NCI-H2107 treated with DMSO at 0.1 percent for 48 hours (cell line): ENCODE results near the gene NLGN1.

Experiments
- DNase-seq: peaks from one replicate; lab custom pipeline; 2025; ENCODE audit not compliant: unreplicated experiment; lab: John Stamatoyannopoulos, UW

The NLGN1 gene

GRCh38 chr3:173945806-173946205 lies 548.3 kb downstream of the NLGN1 start:
- no peak for DNase-seq

- no peak for DNase-seq
Measured at GRCh38 chr3:173954647-173955046, 557.1 kb downstream of the NLGN1 start.

- no peak for DNase-seq
Measured at GRCh38 chr3:173957646-173958045, 560.1 kb downstream of the NLGN1 start.

- no peak for DNase-seq
Measured at GRCh38 chr3:173958805-173959204, 561.3 kb downstream of the NLGN1 start.

GRCh38 chr3:173970281-173970680 lies 572.7 kb downstream of the NLGN1 start:
- DNase-seq = peak; percentile 69

GRCh38 chr3:173976281-173976680 lies 578.7 kb downstream of the NLGN1 start:
- no peak for DNase-seq

- no peak for DNase-seq
Measured at GRCh38 chr3:173977747-173978146, 580.2 kb downstream of the NLGN1 start.

- no peak for DNase-seq
Measured at GRCh38 chr3:173983343-173983742, 585.8 kb downstream of the NLGN1 start.

GRCh38 chr3:173986861-173987410 lies 589.4 kb downstream of the NLGN1 start:
- no peak for DNase-seq

- DNase-seq = no peak
Measured at GRCh38 chr3:173988909-173989308, 591.4 kb downstream of the NLGN1 start.

- DNase-seq = no peak
Measured at GRCh38 chr3:173992416-173992815, 594.9 kb downstream of the NLGN1 start.

GRCh38 chr3:173993299-173993698 lies 595.8 kb downstream of the NLGN1 start:
- peak; percentile 73 for DNase-seq

- DNase-seq = no peak
Measured at GRCh38 chr3:174000675-174001074, 603.1 kb downstream of the NLGN1 start.

GRCh38 chr3:174002543-174002942 lies 605.0 kb downstream of the NLGN1 start:
- no peak for DNase-seq

GRCh38 chr3:174010907-174011306 lies 613.4 kb downstream of the NLGN1 start:
- no peak for DNase-seq

- DNase-seq = no peak
Measured at GRCh38 chr3:174016186-174016585, 618.6 kb downstream of the NLGN1 start.

- DNase-seq = no peak
Measured at GRCh38 chr3:174020156-174020555, 622.6 kb downstream of the NLGN1 start.

GRCh38 chr3:174023421-174023820 lies 625.9 kb downstream of the NLGN1 start:
- DNase-seq = peak; percentile 47

- DNase-seq = no peak
Measured at GRCh38 chr3:174028673-174029072, 631.1 kb downstream of the NLGN1 start.

- DNase-seq = peak; percentile 76
Measured at GRCh38 chr3:174035328-174035886, 637.9 kb downstream of the NLGN1 start.

- DNase-seq = no peak
Measured at GRCh38 chr3:174046311-174046710, 648.8 kb downstream of the NLGN1 start.

- no peak for DNase-seq
Measured at GRCh38 chr3:174049472-174049871, 651.9 kb downstream of the NLGN1 start.

GRCh38 chr3:174051191-174051590 lies 653.6 kb downstream of the NLGN1 start:
- no peak for DNase-seq
